Neutrophil (primary cell): Measurements from ENCODE around the gene UXS1.
"Not testable (repeated sequence)": the region's sequence is repeated elsewhere in the genome, so short reads cannot be mapped to it uniquely, and the experiment has no call there.

Experiments
- H3K27ac ChIP-seq: fragments of 200-600 bp; sonication (generic); 2 replicates; pipeline ENCODE4 v1.5.1; 2016; ENCODE audit warnings: mild to moderate bottlenecking, moderate library complexity
- H3K27me3 ChIP-seq: fragments of 200-600 bp; sonication (generic); 2 replicates; pipeline ENCODE4 v1.6.0; 2016; ENCODE audit warnings: mild to moderate bottlenecking
- H3K36me3 ChIP-seq: fragments of 200-600 bp; sonication (generic); 2 replicates; pipeline ENCODE4 v1.5.1; 2017
- H3K4me1 ChIP-seq, 2 experiments: fragments of 200-600 bp in 1 of 2; sonication (generic) in 1 of 2; 1 replicate in 1 of 2; 2 replicates in 1 of 2; pipeline versions ENCODE4 v1.5.1 to v1.6.1; 2013 to 2016; ENCODE audit warnings: low read depth in 1 of 2, low read length in 1 of 2, mild to moderate bottlenecking in 1 of 2, moderate library complexity in 1 of 2; ENCODE audit not compliant: control insufficient read depth in 1 of 2, insufficient read depth in 1 of 2
- H3K4me3 ChIP-seq, 2 experiments: fragments of 200-600 bp in 1 of 2; sonication (generic) in 1 of 2; 1 replicate in 1 of 2; 2 replicates in 1 of 2; pipeline ENCODE4 v1.5.1; 2013 to 2016; ENCODE audit warnings: low read depth in 1 of 2, low read length in 1 of 2, mild to moderate bottlenecking in 1 of 2, moderate library complexity in 1 of 2
- H3K9me3 ChIP-seq: fragments of 200-600 bp; sonication (generic); 2 replicates; pipeline ENCODE4 v1.5.1; 2016
- TF ChIP-seq, protein P1 (sequence below): fragments of 200-600 bp; sonication (generic); IDR thresholded peaks from 2 replicates; pipeline ENCODE4 v1.5.1; 2016; ENCODE audit warnings: antibody characterized with exemption

UXS1 gene

DNA sequence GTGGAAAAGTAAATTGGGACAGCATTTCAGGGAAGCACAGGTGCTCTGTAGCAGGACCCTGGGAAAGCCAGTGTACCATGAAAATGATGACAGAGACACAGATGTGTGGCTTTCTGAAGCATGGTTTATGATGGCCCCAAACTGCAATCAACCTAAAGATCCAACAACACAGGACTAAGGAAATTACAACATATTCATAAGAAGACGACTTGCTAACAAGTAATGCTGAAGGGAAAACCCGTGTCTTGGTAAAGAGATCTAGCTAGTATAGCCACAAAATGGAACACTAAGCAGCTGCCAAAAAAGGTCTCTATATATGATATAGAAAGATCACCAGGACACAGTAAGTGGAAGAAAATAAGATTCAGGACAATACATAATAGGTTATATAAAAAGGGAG, 53.2 kb downstream of the UXS1 start:
- H3K4me1 ChIP-seq = peaks cover 3 to 7% of the 10 kb centered on the region in 2 experiments
- H3K9me3 ChIP-seq = no peaks in the 10 kb centered on the region
- TF ChIP-seq, protein P1, sequence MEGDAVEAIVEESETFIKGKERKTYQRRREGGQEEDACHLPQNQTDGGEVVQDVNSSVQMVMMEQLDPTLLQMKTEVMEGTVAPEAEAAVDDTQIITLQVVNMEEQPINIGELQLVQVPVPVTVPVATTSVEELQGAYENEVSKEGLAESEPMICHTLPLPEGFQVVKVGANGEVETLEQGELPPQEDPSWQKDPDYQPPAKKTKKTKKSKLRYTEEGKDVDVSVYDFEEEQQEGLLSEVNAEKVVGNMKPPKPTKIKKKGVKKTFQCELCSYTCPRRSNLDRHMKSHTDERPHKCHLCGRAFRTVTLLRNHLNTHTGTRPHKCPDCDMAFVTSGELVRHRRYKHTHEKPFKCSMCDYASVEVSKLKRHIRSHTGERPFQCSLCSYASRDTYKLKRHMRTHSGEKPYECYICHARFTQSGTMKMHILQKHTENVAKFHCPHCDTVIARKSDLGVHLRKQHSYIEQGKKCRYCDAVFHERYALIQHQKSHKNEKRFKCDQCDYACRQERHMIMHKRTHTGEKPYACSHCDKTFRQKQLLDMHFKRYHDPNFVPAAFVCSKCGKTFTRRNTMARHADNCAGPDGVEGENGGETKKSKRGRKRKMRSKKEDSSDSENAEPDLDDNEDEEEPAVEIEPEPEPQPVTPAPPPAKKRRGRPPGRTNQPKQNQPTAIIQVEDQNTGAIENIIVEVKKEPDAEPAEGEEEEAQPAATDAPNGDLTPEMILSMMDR = no peak
- no peak overlapping the region for H3K27ac ChIP-seq
- no peaks in the 10 kb centered on the region for H3K27me3 ChIP-seq
- H3K36me3 ChIP-seq = peaks cover 37% of the 10 kb centered on the region
- H3K4me3 ChIP-seq = no peak overlapping the region

DNA sequence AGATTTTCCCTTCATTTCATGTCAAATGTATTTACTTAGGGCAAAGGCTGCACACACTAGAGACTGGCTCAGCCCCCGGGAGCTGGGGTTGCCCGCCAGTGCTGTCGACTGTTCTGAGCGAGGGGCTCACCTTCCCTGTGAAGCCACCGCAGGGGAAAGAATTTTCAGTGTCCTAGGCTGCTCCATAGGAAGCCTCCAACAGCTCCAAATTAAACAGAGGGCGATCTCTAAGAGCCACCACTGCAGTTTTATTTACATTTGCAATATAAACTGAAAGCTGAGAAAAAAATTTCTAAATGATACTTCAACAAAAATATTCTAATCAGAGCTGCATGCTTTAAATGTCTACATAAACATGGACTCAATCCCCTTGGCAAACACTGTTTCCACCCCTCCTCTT, 54.0 kb downstream of the UXS1 start:
- H3K27ac ChIP-seq = no peak overlapping the region
- H3K27me3 ChIP-seq = no peaks in the 10 kb centered on the region
- H3K36me3 ChIP-seq = peaks cover 34% of the 10 kb centered on the region
- TF ChIP-seq, protein P1 = no peak
- no peaks in the 10 kb centered on the region for H3K9me3 ChIP-seq
- peaks cover 3 to 7% of the 10 kb centered on the region in 2 experiments for H3K4me1 ChIP-seq
- H3K4me3 ChIP-seq = no peak overlapping the region

DNA sequence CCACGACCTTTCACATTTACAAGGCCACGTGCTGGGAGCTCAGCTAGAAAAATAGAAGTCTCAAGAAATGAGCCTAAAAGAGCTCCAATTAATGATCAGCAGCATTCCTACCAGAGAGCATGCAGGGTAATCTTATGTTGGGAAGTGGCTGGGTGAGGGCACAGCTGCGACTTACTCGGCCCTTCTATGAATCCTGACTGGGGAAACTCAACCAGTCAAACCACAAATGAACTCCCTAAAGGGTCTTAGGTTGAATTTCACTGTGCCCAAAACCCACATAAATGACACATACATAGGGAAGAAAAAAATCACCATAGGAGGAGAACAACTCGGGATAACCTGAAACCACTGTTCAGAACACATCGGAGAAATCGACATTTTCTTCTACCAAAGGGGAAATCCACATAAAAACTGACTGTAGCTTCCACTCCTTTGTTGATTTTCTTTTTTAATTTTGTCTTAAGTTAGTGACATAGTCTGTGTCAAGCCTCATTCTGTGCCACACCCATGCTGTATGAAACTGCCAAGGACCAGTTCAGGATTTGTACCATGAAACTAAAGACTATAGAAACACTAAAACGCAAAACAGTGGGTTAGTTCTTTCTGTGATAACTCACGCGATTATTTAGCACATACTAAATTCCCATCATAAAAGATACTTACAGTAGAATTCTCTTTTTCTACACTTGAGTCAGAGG, 54.7 kb downstream of the UXS1 start:
- H3K27me3 ChIP-seq = no peaks in the 10 kb centered on the region
- TF ChIP-seq, protein P1 = no peak
- peaks cover 3 to 7% of the 10 kb centered on the region in 2 experiments for H3K4me1 ChIP-seq
- H3K4me3 ChIP-seq = no peak overlapping the region
- H3K36me3 ChIP-seq = peaks cover 27% of the 10 kb centered on the region
- H3K27ac ChIP-seq = no peak overlapping the region
- no peaks in the 10 kb centered on the region for H3K9me3 ChIP-seq

DNA sequence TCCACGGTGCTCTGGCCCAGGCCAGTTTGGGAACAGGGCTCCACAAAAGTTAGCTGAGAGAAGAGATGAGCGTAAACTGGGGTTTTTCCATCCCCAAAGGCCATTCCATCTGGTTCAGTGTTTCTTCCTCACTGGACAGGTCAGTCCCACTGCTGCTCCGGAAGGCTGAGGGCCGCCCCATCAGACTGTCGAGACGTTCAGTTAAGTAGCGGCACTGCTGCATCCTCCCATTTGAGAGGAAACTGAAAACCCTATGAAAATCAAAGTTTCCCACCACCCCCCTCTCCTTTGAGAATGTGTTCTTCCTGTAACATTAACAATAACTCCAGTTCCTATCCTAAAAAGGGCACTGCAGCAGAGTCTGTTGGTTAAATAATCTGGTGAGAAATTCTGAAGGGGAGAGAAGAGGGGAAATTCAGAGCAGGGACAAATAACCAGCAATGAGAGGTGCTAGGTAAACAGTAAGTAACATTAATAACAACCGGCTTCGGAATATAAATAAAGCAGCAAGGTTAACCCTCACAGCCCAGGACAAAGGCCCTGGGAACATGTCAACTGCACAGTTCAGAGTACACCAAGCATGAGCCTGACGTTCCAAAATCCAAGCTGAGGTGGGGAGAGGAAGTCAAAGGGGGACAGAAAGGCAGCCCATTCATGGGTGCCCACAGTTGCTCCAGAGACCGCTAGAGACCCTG, 55.4 kb downstream of the UXS1 start:
- TF ChIP-seq, protein P1 = no peak
- Histone ChIP-seq H3K4me1 (peaks cover 3 to 7% of the 10 kb centered on the region in 2 experiments), H3K4me3 (no peak overlapping the region), H3K9me3 (no peaks in the 10 kb centered on the region), H3K36me3 (peaks cover 21% of the 10 kb centered on the region), H3K27me3 (no peaks in the 10 kb centered on the region), H3K27ac (no peak overlapping the region)

DNA sequence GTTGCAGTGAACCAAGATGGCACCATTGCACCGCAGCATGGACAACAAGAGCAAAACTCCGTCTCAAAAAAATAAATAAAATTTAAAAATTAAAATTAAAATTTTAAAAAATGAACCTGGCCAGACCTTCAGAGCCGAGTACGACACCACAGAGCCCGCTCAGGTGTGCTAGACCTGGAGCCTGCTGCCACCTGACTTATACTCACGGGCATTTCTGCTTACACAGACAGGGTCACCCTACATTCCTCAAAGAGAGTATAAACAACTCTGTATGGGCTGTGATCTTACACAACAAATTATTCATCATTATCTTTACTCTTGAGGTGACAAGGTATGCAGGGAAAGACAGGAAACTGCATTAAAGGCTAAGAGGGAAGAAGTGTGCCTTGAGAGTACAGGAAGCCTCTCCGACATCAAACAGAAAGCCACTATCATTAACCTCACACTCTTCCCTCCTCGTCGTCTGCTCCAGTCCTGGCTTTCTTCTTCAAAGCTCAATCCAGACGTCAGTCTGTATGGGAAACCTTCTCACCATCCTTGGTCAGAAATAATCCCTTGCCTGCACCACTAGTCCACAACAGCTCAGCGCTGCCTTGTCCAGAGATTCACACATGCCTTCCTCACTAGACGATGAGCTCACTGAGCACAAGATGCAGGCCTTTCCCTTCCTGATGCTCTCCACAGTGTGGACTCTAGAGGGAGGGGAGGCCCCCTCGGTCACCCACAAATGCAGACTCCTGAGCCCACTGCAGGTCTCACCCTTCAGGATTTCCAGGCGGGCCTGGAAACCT, 56.2 kb downstream of the UXS1 start:
- no peak overlapping the region for H3K4me3 ChIP-seq
- H3K9me3 ChIP-seq = no peaks in the 10 kb centered on the region
- no peaks in the 10 kb centered on the region for H3K27me3 ChIP-seq
- TF ChIP-seq, protein P1 = no peak
- no peak overlapping the region for H3K27ac ChIP-seq
- H3K36me3 ChIP-seq = peaks cover 16% of the 10 kb centered on the region
- H3K4me1 ChIP-seq = peaks cover 3 to 7% of the 10 kb centered on the region in 2 experiments

DNA sequence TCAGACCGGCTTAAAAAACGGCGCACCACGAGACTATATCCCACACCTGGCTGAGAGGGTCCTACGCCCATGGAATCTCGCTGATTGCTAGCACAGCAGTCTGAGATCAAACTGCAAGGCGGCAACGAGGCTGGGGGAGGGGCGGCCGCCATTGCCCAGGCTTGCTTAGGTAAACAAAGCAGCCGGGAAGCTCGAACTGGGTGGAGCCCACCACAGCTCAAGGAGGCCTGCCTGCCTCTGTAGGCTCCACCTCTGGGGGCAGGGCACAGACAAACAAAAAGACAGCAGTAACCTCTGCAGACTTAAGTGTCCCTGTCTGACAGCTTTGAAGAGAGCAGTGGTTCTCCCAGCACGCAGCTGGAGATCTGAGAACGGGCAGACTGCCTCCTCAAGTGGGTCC, 62.9 kb downstream of the UXS1 start:
- not testable (repeated sequence) for H3K4me1 ChIP-seq, H3K9me3 ChIP-seq, H3K27ac ChIP-seq, H3K27me3 ChIP-seq, H3K4me3 ChIP-seq
- peaks cover 23% of the 10 kb centered on the region for H3K36me3 ChIP-seq
